HepG2 (cell line): Measurements from ENCODE around the gene CCDC157. TPM values are rescaled to one million over a fixed set of nuclear protein-coding genes. Genes with fewer than 3 reads are reported as not detected.
A peak's percentile ranks its signal among the peaks of the same experiment; 100 is the strongest.

Experiments
- LCORL ChIP-seq, 2 experiments: fragments of 450-650 bp in 1 of 2; sonication (generic) in 1 of 2; formaldehyde crosslinking in 1 of 2; IDR thresholded peaks; 2 replicates each; pipeline versions ENCODE4 v1.5.0 to v1.6.1; 2017 to 2020; ENCODE audit warnings: antibody characterized with exemption in 1 of 2, missing genetic modification reagents in 1 of 2
- MZF1 ChIP-seq: sonication (generic); formaldehyde crosslinking; IDR thresholded peaks from 2 replicates; pipeline ENCODE4 v1.8.1; 2023; ENCODE audit warnings: mild to moderate bottlenecking, missing genetic modification reagents, borderline replicate concordance
- NR2C2 ChIP-seq: sonication (generic); formaldehyde crosslinking; IDR thresholded peaks from 2 replicates; pipeline ENCODE4 v1.4.0; 2020; ENCODE audit warnings: missing genetic modification reagents, mild to moderate bottlenecking, moderate library complexity, borderline replicate concordance
- RNF2 ChIP-seq: fragments of 450-650 bp; conservative IDR thresholded peaks from 2 replicates; pipeline ENCODE4 v1.6.1; 2016; ENCODE audit warnings: low read depth
- SMAD3 ChIP-seq: sonication (generic); formaldehyde crosslinking; IDR thresholded peaks from 2 replicates; pipeline ENCODE4 v1.4.0; 2020; ENCODE audit warnings: missing genetic modification reagents
- ZBED4 ChIP-seq: sonication (generic); formaldehyde crosslinking; IDR thresholded peaks from 2 replicates; pipeline ENCODE4 v1.4.0; 2020; ENCODE audit warnings: missing genetic modification reagents, borderline replicate concordance
- ZSCAN5A ChIP-seq: sonication (generic); formaldehyde crosslinking; IDR thresholded peaks from 2 replicates; pipeline ENCODE4 v1.8.0; 2022; ENCODE audit warnings: mild to moderate bottlenecking, missing genetic modification reagents, borderline replicate concordance
- polyA plus RNA-seq, 8 experiments: library from polyadenylated mRNA; depleted of rRNA in 3 of 8; stranded (reverse) in 7 of 8; unstranded in 1 of 8; fragments of >200 nt; fragmentation: Illumina TruSeq in 4 of 8; extraction: Trizol in 4 of 8; gene quantifications; 2 replicates each; pipeline versions ENCODE4 v1.2.1 to v1.2.3, GENCODE V29; 2011 to 2016; ENCODE audit warnings: low read depth in 4 of 8, missing spikeins in 1 of 8, mixed read lengths in 1 of 8; ENCODE audit not compliant: insufficient read depth in 1 of 8
- total RNA-seq, 5 experiments: library from RNA; depleted of rRNA; stranded (reverse); fragments of >200 nt; fragmentation: Illumina TruSeq; extraction: Trizol; gene quantifications; 2 replicates each; pipeline ENCODE4 v1.2.3, GENCODE V29; 2016; ENCODE audit warnings: low read depth in 1 of 5
- TF ChIP-seq, protein P1 (sequence below): sonication (generic); formaldehyde crosslinking; IDR thresholded peaks from 2 replicates; pipeline ENCODE4 v1.5.1; 2020; ENCODE audit warnings: missing genetic modification reagents, mild to moderate bottlenecking, borderline replicate concordance
- TF ChIP-seq, protein P2 (sequence below): fragments of 450-650 bp; IDR thresholded peaks from 2 replicates; pipeline ENCODE4 v1.6.1; 2016
- TF ChIP-seq, protein P3 (sequence below): IDR thresholded peaks from 2 replicates; pipeline ENCODE4 v1.6.1; 2016; ENCODE audit warnings: mild to moderate bottlenecking
- TF ChIP-seq, protein P4 (sequence below): sonication (generic); formaldehyde crosslinking; IDR thresholded peaks from 2 replicates; pipeline ENCODE4 v1.4.0; 2020; ENCODE audit warnings: missing genetic modification reagents, mild to moderate bottlenecking, borderline replicate concordance

CCDC157 gene
- total and polyA plus RNA-seq, 2 of the 13 experiments (the other 11 are each of a cell fraction or from before 2014, with no cell fraction given): 1.4 to 1.6 TPM

DNA sequence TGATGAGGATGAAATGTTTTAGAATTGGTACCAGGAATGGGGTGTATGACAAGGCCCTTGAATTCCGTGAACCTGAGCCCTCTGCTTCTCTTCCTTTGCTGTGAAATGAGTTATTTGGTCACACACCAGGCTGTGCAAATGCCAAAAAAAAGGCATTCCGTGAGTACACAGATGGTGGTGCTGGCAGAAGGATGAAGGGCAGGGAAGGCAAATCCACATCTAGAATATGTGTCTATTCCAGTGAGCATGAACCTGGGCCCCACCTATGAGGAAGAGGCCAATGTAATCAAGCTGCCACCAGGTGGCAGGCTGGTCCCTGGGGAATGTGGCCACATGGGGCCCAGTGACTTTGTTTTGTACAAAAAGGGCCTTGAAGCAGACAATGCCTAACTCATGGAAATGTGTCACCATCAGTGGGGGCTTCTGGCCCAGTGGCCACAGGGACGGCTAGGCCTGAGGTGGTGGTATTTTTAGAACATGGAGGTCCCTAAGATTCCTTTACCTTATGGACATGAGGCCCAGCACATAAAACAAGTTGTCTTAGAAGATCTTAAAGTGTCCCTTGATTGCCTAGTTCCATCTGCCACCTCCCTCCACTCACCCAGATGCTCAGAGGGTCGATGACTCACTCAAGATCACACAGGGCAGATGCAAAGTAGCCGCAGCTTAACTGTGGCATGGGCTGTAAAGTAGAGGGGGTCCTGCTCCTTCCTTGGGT lies 34.3 kb downstream of the CCDC157 start (continued):
- TF ChIP-seq, protein P1, sequence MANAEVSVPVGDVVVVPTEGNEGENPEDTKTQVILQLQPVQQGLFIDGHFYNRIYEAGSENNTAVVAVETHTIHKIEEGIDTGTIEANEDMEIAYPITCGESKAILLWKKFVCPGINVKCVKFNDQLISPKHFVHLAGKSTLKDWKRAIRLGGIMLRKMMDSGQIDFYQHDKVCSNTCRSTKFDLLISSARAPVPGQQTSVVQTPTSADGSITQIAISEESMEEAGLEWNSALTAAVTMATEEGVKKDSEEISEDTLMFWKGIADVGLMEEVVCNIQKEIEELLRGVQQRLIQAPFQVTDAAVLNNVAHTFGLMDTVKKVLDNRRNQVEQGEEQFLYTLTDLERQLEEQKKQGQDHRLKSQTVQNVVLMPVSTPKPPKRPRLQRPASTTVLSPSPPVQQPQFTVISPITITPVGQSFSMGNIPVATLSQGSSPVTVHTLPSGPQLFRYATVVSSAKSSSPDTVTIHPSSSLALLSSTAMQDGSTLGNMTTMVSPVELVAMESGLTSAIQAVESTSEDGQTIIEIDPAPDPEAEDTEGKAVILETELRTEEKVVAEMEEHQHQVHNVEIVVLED: peak; percentile 34; the same call in 1 of the 2 replicates
- TF ChIP-seq LCORL (IDR thresholded peaks at IDR 0.05) (no peak), LCORL (CRISPR knock-in tag; IDR thresholded peaks at IDR 0.05) (peak; percentile 56; the same call in 1 of the 2 replicates), ZBED4 (CRISPR knock-in tag) (peak; percentile 57; the same call in 1 of the 2 replicates), MZF1 (CRISPR knock-in tag) (no peak), RNF2 (no peak), ZSCAN5A (CRISPR knock-in tag) (no peak), SMAD3 (CRISPR knock-in tag) (peak; percentile 54; the same call in 1 of the 2 replicates), NR2C2 (CRISPR knock-in tag) (no peak)
- TF ChIP-seq, protein P2, sequence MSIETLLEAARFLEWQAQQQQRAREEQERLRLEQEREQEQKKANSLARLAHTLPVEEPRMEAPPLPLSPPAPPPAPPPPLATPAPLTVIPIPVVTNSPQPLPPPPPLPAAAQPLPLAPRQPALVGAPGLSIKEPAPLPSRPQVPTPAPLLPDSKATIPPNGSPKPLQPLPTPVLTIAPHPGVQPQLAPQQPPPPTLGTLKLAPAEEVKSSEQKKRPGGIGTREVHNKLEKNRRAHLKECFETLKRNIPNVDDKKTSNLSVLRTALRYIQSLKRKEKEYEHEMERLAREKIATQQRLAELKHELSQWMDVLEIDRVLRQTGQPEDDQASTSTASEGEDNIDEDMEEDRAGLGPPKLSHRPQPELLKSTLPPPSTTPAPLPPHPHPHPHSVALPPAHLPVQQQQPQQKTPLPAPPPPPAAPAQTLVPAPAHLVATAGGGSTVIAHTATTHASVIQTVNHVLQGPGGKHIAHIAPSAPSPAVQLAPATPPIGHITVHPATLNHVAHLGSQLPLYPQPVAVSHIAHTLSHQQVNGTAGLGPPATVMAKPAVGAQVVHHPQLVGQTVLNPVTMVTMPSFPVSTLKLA: peak; percentile 46; the same call in 1 of the 2 replicates
- TF ChIP-seq, protein P3, sequence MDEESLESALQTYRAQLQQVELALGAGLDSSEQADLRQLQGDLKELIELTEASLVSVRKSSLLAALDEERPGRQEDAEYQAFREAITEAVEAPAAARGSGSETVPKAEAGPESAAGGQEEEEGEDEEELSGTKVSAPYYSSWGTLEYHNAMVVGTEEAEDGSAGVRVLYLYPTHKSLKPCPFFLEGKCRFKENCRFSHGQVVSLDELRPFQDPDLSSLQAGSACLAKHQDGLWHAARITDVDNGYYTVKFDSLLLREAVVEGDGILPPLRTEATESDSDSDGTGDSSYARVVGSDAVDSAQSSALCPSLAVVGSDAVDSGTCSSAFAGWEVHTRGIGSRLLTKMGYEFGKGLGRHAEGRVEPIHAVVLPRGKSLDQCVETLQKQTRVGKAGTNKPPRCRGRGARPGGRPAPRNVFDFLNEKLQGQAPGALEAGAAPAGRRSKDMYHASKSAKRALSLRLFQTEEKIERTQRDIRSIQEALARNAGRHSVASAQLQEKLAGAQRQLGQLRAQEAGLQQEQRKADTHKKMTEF (CRISPR knock-in tag): peak; percentile 61; the same call in 1 of the 2 replicates
- TF ChIP-seq, protein P4, sequence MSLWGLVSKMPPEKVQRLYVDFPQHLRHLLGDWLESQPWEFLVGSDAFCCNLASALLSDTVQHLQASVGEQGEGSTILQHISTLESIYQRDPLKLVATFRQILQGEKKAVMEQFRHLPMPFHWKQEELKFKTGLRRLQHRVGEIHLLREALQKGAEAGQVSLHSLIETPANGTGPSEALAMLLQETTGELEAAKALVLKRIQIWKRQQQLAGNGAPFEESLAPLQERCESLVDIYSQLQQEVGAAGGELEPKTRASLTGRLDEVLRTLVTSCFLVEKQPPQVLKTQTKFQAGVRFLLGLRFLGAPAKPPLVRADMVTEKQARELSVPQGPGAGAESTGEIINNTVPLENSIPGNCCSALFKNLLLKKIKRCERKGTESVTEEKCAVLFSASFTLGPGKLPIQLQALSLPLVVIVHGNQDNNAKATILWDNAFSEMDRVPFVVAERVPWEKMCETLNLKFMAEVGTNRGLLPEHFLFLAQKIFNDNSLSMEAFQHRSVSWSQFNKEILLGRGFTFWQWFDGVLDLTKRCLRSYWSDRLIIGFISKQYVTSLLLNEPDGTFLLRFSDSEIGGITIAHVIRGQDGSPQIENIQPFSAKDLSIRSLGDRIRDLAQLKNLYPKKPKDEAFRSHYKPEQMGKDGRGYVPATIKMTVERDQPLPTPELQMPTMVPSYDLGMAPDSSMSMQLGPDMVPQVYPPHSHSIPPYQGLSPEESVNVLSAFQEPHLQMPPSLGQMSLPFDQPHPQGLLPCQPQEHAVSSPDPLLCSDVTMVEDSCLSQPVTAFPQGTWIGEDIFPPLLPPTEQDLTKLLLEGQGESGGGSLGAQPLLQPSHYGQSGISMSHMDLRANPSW (CRISPR knock-in tag): no peak
